Glutamatergic neuron (in vitro differentiated cells): ENCODE measurements around the gene ANKRD33B. TPM values are rescaled to one million over a fixed set of nuclear protein-coding genes. Genes with fewer than 3 reads are reported as not detected.
"Not testable (repeated sequence)": the region's sequence is repeated elsewhere in the genome, so short reads cannot be mapped to it uniquely, and the experiment has no call there.

Experiments used
- DNase-seq: peaks from one replicate; pipeline ENCODE4 v3.0.0; 2022
- H3K27ac Mint-ChIP-seq: one replicate; pipeline ENCODE4 v1.8.0; 2020; ENCODE audit warnings: mild to moderate bottlenecking, mixed read lengths, inconsistent platforms; ENCODE audit not compliant: unreplicated experiment
- H3K27me3 Mint-ChIP-seq: one replicate; pipeline ENCODE4 v1.8.0; 2020; ENCODE audit warnings: mild to moderate bottlenecking, moderate library complexity, mixed read lengths, inconsistent platforms; ENCODE audit not compliant: unreplicated experiment
- H3K36me3 Mint-ChIP-seq: one replicate; pipeline ENCODE4 v1.8.0; 2020; ENCODE audit warnings: mild to moderate bottlenecking, mixed read lengths, inconsistent platforms; ENCODE audit not compliant: unreplicated experiment
- H3K4me1 Mint-ChIP-seq: one replicate; pipeline ENCODE4 v1.8.0; 2020; ENCODE audit warnings: mild to moderate bottlenecking, low read depth, mixed read lengths, inconsistent platforms; ENCODE audit not compliant: unreplicated experiment
- H3K4me3 Mint-ChIP-seq: one replicate; pipeline ENCODE4 v1.8.0; 2020; ENCODE audit warnings: mild to moderate bottlenecking, mixed read lengths, inconsistent platforms; ENCODE audit not compliant: unreplicated experiment
- H3K9me3 Mint-ChIP-seq: one replicate; pipeline ENCODE4 v1.8.0; 2020; ENCODE audit warnings: mild to moderate bottlenecking, moderate library complexity, mixed read lengths, inconsistent platforms; ENCODE audit not compliant: unreplicated experiment
- total RNA-seq: library from RNA; stranded (reverse); fragmentation: NEBNext Ultra II Directional; extraction: Animal tissue kit (Norgen Biotek cat#: 25700); gene quantifications from one replicate; pipeline ENCODE4 v1.2.1, GENCODE V29; 2021; ENCODE audit not compliant: unreplicated experiment
- TF ChIP-seq, protein P1 (sequence below): fragments of 200-600 bp; sonication (generic); IDR thresholded peaks from one replicate; pipeline ENCODE4 v1.5.0; 2021; ENCODE audit not compliant: partially characterized antibody, unreplicated experiment

The ANKRD33B gene
- total RNA-seq, 1 donor from 2014 or later: 14.5 TPM

DNA sequence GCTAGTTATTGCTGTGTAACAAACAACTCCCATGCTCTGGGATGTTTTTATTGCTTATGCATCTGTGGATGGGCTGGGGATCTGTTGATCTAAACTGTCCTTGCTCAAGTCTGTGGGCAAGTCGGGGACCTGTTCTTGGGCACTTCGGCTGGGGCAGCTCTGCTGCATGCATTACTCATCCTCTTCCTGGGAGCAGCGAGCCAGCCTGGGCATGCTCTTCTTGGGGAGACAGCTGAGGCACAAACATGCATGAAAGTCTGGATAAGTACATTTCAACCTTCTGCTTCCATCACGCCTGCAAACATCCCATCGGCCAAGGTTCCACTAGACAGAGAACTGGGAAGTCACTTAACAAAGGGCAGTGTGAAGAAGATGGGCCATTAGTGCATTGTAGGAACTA is 66.3 kb downstream of the ANKRD33B start:
- H3K4me3 Mint-ChIP-seq: no peak overlapping the region
- peaks cover 23% of the 10 kb centered on the region for H3K4me1 Mint-ChIP-seq
- H3K9me3 Mint-ChIP-seq: peaks cover 11% of the 10 kb centered on the region
- no peak overlapping the region for H3K27ac Mint-ChIP-seq
- H3K36me3 Mint-ChIP-seq: peaks cover 14% of the 10 kb centered on the region
- DNase-seq: no peak
- H3K27me3 Mint-ChIP-seq: peaks cover 12% of the 10 kb centered on the region
- TF ChIP-seq, protein P1, sequence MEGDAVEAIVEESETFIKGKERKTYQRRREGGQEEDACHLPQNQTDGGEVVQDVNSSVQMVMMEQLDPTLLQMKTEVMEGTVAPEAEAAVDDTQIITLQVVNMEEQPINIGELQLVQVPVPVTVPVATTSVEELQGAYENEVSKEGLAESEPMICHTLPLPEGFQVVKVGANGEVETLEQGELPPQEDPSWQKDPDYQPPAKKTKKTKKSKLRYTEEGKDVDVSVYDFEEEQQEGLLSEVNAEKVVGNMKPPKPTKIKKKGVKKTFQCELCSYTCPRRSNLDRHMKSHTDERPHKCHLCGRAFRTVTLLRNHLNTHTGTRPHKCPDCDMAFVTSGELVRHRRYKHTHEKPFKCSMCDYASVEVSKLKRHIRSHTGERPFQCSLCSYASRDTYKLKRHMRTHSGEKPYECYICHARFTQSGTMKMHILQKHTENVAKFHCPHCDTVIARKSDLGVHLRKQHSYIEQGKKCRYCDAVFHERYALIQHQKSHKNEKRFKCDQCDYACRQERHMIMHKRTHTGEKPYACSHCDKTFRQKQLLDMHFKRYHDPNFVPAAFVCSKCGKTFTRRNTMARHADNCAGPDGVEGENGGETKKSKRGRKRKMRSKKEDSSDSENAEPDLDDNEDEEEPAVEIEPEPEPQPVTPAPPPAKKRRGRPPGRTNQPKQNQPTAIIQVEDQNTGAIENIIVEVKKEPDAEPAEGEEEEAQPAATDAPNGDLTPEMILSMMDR: no peak

DNA sequence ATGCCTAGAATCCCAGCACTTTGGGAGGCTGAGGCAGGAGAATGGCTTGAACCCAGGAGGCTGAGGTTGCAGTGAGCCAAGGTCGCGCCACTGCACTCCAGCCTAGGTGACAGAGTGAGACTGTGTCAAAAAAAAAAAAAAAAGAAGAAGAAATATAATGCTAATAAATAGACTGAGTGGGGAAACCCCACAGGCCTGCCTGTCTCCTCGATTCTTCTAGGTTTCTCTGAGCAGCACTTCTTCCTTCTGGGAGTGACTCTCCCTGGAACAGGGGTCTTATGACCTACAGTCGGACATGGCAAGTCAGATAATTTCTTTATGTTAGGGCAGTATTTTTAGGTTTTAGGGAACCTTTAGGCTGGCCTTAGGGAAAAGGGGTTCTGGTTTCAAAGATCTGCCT is 66.9 kb downstream of the ANKRD33B start:
- H3K4me3 Mint-ChIP-seq, H3K27me3 Mint-ChIP-seq, DNase-seq, H3K9me3 Mint-ChIP-seq, H3K27ac Mint-ChIP-seq: not testable (repeated sequence)
- peaks cover 14% of the 10 kb centered on the region for H3K36me3 Mint-ChIP-seq
- H3K4me1 Mint-ChIP-seq: peaks cover 21% of the 10 kb centered on the region

- H3K4me1 Mint-ChIP-seq: peaks cover 20% of the 10 kb centered on the region
- TF ChIP-seq, protein P1: no peak
- H3K27ac Mint-ChIP-seq: no peak overlapping the region
Measured at GRCh38 chr5:10631316-10631996, 67.6 kb downstream of the ANKRD33B start.

GRCh38 chr5:10632110-10632761 is 68.4 kb downstream of the ANKRD33B start:
- peaks cover 16% of the 10 kb centered on the region for H3K4me1 Mint-ChIP-seq

More at GRCh38 chr5:10631316-10631996, 67.6 kb downstream of the ANKRD33B start:
- no peak for DNase-seq
- Mint-ChIP-seq H3K36me3 (peaks cover 14% of the 10 kb centered on the region), H3K4me3 (no peak overlapping the region), H3K9me3 (peaks cover 9% of the 10 kb centered on the region), H3K27me3 (peaks cover 8% of the 10 kb centered on the region)

DNA sequence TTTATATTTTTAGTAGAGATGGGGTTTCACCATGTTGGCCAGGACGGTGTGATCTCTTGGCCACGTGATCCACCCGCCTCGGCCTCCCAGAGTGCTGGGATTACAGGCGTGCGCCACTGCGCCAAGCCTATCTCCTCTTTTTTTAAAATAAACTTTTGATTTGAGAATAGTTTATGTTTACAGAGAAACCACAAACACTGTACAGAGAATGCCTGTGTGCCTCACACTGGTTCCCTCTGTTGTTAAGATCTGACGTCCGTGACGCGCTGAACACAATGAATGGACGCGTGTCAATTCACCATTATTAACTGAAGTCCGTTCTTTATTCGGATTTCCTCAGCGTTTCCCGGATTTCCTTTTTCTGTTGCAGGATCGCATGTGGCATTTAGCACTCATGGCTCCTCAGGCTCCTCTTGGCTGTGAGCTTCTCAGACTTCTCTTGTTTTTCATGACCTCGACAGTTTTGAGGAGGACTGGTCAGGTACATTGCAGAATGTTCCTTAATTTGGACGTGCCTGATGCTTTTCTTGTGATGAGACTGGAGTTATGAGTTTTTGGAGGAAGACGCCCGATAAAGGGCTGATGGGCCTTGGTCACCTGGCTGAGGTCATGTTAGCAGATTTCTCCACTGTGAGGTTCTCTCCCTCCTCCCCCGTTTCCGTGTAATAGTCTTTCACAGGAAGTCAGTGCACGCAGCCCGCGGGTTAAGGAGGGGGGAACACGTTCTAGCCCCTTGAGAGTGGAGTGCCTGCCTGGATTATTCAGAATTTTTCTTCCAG is 69.6 kb downstream of the ANKRD33B start:
- TF ChIP-seq, protein P1: no peak
- no peak for DNase-seq
- H3K9me3 Mint-ChIP-seq: peaks cover 6% of the 10 kb centered on the region
- H3K27me3 Mint-ChIP-seq: peaks cover 7% of the 10 kb centered on the region
- H3K4me1 Mint-ChIP-seq: peaks cover 15% of the 10 kb centered on the region
- H3K27ac Mint-ChIP-seq: no peak overlapping the region
- H3K4me3 Mint-ChIP-seq: no peak overlapping the region
- peaks cover 14% of the 10 kb centered on the region for H3K36me3 Mint-ChIP-seq

More at GRCh38 chr5:10632110-10632761, 68.4 kb downstream of the ANKRD33B start:
- TF ChIP-seq, protein P1: no peak
- Mint-ChIP-seq H3K4me3 (no peak overlapping the region), H3K36me3 (peaks cover 14% of the 10 kb centered on the region), H3K9me3 (peaks cover 6% of the 10 kb centered on the region), H3K27ac (no peak overlapping the region), H3K27me3 (peaks cover 7% of the 10 kb centered on the region)
- DNase-seq: no peak
